Measurements from ENCODE around the gene GRAP2.

DNA sequence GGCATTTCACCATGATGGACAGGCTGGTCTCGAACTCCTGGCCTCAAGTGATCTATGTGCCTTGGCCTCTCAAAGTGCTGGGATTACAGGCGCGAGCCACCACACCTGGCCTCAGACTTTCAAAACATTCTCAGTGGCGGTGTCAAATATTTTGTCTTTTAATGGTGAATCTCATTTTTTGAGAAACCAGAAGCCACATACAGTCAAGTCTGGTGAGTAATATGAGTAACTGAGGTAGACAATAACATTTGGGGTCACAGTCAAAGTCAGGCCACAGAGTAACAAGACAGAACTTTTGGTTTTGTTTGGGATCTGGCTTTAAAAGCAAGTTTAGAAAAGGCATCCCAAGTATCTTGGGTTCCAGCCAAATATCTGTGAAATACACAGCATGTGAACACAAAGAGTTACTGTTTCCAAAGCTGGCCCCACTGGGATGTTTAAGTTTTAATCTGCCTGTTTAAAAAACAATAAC is 53.7 kb downstream of the GRAP2 start:
- TF ChIP-seq YY1 (IDR thresholded peaks at IDR 0.05; ENCODE audit: extremely low read depth, insufficient replicate concordance, low read depth, low read length) (no peak), EZH2phosphoT487 (IDR thresholded peaks at IDR 0.05; ENCODE audit: borderline replicate concordance) (no peak), POLR2A (IDR thresholded peaks at IDR 0.05; ENCODE audit: borderline replicate concordance, extremely low read depth, insufficient read depth, insufficient read length) (no peak), SRF (IDR thresholded peaks at IDR 0.05; ENCODE audit: low read depth) (no peak), ZNF274 (IDR thresholded peaks at IDR 0.05; ENCODE audit: low read depth, low read length) (no peak), FOSL1 (IDR thresholded peaks at IDR 0.05; ENCODE audit: low read depth) (no peak)
- TF ChIP-seq, protein P1, sequence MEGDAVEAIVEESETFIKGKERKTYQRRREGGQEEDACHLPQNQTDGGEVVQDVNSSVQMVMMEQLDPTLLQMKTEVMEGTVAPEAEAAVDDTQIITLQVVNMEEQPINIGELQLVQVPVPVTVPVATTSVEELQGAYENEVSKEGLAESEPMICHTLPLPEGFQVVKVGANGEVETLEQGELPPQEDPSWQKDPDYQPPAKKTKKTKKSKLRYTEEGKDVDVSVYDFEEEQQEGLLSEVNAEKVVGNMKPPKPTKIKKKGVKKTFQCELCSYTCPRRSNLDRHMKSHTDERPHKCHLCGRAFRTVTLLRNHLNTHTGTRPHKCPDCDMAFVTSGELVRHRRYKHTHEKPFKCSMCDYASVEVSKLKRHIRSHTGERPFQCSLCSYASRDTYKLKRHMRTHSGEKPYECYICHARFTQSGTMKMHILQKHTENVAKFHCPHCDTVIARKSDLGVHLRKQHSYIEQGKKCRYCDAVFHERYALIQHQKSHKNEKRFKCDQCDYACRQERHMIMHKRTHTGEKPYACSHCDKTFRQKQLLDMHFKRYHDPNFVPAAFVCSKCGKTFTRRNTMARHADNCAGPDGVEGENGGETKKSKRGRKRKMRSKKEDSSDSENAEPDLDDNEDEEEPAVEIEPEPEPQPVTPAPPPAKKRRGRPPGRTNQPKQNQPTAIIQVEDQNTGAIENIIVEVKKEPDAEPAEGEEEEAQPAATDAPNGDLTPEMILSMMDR (IDR thresholded peaks at IDR 0.05 in 2 of 3, conservative IDR thresholded peaks at IDR 0.05 in 1 of 3; ENCODE audit: borderline replicate concordance in 1 of 3, insufficient read depth in 1 of 3, low read depth in 2 of 3, low read length in 2 of 3) = no peak
- TF ChIP-seq, protein P2, sequence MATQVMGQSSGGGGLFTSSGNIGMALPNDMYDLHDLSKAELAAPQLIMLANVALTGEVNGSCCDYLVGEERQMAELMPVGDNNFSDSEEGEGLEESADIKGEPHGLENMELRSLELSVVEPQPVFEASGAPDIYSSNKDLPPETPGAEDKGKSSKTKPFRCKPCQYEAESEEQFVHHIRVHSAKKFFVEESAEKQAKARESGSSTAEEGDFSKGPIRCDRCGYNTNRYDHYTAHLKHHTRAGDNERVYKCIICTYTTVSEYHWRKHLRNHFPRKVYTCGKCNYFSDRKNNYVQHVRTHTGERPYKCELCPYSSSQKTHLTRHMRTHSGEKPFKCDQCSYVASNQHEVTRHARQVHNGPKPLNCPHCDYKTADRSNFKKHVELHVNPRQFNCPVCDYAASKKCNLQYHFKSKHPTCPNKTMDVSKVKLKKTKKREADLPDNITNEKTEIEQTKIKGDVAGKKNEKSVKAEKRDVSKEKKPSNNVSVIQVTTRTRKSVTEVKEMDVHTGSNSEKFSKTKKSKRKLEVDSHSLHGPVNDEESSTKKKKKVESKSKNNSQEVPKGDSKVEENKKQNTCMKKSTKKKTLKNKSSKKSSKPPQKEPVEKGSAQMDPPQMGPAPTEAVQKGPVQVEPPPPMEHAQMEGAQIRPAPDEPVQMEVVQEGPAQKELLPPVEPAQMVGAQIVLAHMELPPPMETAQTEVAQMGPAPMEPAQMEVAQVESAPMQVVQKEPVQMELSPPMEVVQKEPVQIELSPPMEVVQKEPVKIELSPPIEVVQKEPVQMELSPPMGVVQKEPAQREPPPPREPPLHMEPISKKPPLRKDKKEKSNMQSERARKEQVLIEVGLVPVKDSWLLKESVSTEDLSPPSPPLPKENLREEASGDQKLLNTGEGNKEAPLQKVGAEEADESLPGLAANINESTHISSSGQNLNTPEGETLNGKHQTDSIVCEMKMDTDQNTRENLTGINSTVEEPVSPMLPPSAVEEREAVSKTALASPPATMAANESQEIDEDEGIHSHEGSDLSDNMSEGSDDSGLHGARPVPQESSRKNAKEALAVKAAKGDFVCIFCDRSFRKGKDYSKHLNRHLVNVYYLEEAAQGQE (IDR thresholded peaks at IDR 0.05; ENCODE audit: low read depth) = no peak
- TF ChIP-seq, protein P3, sequence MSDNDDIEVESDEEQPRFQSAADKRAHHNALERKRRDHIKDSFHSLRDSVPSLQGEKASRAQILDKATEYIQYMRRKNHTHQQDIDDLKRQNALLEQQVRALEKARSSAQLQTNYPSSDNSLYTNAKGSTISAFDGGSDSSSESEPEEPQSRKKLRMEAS (IDR thresholded peaks at IDR 0.05) = no peak
